ENCODE measurements around the gene DMRTB1.

Gene DMRTB1

DNA sequence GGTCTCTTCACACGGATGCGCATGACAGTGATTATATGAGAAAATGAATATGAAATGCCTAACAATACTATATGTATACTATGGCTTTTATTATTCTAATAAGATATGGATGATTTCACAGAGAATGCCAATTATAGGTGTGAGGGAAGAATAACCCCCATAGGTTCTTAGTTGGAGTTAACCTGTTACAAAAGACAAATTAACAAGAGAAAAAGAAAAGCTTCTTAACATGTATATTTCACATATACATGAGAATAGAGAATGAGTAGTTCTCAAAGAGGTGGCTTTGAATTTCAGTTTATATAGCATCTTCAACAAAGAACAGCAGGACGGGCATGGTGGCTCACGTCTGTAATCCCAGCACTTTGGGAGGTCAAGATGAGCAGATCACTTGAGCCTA, 24.0 kb upstream of the DMRTB1 start:
- no peak for DNase-seq

DNA sequence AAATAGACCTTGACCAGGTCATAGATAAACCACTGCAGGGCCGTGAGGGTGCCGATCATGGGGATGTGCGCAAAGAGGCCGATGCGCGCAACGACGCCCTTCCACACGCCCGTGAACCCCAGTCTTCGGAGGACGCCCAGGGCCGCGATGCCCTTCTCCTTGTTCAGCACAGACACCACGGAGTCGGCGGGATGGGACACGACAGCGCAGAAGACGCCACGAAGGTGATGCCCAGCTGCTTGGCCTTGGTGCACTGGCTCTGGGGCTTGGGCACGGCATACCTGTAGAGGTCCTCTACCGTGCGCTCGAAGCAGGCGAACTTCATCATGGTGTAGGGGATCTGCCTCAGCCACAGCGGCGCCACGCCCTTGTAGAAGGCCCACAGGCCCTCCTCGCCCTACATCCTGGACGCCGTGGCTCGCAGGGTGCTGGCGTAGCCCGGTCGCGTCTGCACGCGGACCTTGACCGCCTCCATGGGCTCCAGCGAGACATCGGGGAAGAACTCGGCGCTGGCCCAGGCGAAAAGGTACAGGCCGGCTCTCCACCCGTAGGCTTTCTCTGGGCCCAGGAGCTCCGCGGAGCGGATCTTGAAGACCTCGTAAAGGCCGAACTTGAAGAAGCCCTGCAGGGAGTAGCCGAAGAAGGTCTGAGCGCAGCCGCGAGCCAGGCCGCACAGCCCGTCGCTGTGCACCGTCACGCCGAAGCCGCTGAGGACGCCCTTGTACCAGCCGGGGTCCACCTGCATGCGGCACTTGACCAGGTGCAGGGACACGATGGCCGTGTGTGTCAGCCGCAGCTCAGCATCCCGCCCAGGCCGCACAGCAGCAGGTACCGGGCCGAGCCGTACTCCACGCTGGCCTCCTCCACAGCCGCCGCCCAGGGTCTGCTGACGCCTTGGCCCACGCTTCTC, 20.5 kb upstream of the DMRTB1 start:
- no peak for DNase-seq

DNA sequence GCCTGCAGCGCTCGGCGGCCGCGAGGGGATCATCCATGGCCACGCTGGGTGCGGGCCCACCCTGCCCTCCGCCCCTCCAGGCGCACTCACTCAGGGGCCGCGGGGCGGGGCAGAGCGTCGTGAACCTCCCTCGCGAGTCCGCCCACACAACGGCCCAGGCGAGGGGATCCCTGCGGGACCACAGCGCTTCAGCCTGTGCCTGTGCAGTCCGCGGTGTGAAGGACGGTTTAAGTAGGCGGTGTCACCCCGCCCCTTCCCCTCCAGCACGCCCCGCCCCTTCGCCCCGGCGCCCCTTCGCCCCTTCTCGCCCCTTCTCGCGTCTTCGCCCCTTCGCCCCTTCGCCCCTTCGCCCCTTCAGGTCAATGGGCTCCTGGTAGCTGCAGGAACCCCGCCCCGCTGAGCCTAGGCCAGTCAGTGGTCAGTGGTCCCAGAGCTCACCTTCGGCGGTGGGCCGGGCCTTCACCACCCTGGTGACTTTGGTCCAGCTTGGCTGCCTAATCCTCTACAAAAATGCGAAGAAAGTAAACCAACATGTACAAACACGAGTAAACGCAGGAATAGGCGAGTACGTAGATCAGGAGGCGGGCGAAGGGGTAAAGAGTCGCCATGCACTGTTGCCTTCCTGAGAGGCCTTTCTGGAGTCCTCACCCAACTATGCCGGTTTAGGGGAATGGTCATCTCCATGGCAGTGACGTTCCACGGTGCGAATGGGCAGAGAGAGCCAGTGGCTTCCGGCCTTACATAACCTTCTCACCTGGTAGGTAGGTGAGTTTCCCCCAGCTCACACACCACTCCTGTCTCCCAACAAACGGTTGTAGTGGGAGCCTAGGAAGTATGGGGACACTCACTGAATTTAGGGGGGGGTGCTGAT, 19.6 kb upstream of the DMRTB1 start:
- no peak for DNase-seq

DNA sequence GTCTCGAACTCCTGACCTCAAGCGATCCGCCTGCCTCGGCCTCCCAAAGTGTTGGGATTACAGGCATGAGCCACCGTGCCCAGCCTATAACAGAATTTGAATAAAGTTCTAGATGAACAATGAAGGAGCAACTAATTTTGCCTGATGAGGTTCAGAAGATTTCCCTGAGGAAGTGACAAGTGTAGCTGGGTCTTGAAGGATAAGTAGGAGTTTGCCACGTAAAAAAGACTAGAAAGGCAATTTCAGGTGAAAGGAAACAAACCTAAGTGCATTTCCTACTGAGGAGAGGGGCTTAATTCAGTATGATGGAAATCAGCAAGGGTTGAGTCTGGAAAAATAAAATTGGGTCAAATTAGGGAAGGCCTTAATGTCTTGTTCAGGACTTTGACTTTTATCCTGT, 18.6 kb upstream of the DMRTB1 start:
- DNase-seq, result no peak

DNA sequence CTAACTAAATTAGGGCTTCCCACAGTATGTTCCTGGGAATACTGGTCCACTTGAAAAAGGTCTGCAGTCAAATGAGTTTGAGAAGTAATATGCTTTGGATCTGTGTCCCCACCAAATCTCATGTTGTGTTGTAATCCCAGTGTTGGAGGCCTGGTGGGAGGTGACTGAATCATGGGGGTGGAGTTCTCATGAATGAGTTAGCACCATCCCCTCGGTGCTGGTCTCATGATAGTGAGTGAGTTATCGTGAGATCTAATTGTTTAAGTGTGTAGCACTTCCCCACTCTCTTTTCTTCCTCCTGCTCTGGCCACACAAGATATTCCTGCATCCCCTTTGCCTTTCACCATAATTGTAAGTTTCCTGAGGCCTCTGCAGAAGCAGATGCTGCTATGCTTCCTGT, 16.9 kb upstream of the DMRTB1 start:
- DNase-seq, result peak; percentile 69

DNA sequence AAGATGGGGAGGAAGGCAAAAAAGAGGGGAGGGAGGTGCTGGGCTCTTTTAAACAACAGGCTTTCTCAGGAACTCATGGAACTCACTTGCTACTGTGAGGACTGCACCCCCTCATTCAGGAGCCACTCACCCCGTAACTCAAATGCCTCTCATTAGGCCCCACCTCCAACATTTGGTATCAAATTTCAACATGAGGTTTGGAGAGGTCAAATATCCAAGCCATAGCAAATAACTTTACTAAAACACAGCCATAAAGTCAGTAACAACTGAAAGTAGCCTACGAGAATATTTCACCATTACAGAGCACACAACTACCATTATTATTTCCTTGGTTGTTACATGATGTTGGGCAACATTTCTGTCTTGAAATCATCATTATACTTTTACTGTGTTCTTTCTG, 13.1 kb upstream of the DMRTB1 start:
- DNase-seq, result no peak

DNA sequence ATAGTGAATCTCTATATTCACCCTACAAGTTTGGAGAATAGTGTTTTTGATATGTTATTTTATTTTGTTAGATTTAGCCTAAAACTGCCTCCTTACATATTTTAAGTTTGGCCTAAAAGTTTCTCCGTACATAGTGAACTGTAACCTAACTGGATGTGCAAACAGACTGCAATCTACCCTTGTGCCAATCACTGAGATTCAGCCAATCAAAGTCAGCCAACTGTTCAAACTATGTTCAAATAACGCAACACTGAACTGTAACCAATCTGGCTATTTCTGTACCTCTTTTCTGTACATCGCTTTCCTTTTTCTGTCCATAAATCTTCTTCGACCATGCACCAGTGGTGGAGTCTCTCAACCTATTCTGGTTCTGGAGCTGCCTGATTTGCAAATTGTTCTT, 11.8 kb upstream of the DMRTB1 start:
- no peak for DNase-seq

DNA sequence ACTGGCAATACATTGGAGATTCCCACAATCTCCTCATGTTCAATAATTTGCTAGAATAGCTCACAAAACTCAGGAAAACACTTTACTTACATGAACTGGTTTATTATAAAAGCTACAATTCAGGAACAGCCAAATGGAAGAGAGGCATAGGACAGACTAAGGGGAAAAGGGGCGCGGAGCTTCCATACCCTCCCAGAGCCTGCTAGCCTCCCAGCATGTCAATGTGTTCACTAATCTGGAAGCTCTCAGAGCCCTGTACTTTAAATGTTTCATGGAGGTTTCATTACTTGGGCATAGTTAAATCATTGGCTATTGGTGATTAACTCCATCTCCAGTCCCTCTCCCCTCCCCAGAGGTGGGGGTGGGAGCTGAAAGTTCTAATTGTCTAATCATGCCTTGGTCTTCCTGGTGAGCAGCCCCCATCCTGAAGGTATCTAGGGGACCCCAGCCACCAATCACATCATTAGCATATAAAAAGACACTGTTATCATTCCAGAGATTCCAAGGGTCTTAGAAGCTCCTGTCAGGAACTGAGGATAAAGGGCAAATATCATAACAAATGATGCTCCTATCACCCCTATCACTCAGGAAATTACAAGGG, 10.9 kb upstream of the DMRTB1 start:
- peak; percentile 46 for DNase-seq

DNA sequence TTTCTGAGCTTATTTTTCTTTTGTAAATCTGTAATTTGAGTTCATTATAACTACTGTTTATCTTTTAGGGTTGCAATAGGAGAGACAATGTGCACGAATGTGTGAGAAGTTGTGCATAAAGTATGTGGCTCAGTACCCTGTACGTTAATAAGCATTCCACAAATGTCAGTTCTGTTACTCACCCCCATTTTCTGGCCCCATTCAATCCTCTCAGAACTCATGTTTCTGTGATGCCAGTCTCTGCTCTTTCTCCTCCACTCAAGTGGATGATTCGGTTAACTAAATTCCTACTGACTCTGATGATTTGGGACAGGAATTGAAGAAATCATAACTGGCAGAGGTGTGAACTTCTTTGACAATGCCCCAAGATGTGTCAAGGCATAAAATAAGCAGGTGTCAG, 10.2 kb upstream of the DMRTB1 start:
- DNase-seq, result peak; percentile 88

DNA sequence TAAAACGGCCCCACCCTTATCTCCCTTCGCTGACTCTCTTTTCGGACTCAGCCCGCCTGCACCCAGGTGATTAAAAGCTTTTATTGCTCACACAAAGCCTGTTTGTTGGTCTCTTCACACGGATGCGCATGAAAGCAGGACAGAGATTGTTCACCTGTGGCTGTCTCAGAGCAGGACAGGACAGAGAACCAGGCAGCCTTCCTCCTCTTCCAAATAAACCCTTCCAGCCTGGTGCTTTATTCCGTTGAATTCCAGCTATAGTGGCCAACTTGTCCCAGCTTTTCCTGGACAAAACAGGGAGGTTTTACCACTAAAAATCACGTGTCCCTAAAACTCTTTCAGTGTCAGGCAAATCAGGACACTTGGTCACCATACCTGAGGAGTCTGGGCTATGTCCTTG, 9.5 kb upstream of the DMRTB1 start:
- no peak for DNase-seq

DNA sequence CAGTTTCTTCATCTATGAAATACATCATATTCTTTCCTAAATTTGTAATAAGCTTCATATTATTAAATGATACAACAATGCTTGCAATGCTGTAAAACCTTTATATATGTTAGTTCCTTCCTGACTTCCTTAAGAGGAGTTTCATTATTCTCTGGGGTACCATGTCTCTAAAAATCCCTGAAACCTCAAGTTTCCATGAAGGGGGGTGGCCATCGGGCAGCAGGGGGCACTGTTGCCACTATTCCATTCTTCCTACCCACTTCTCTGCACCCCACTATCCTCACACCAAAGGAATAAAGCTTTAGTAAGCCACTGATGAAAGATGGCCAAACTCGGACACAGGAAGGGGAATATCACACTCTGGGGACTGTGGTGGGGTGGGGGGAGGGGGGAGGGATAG, 9.0 kb upstream of the DMRTB1 start:
- no peak for DNase-seq

DNA sequence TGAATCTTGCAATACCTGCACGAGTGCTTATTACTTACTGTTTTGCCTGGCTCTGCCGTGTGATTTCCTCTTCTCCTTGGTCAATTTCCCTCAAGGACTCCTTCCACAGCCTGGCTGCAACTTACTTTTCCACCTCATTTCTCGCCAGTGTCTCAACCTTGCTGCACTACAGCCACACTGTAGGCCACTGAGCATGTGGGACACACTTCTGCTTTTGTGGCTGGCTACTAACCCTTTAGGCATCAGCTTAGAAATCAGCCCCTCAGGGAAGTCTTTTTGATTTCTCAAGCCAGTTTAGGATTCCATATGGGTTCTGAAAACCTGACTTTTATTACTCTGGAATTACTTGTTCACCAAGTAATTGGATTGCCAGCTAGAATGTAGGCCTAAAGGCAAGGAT, 5.2 kb upstream of the DMRTB1 start:
- no peak for DNase-seq

DNA sequence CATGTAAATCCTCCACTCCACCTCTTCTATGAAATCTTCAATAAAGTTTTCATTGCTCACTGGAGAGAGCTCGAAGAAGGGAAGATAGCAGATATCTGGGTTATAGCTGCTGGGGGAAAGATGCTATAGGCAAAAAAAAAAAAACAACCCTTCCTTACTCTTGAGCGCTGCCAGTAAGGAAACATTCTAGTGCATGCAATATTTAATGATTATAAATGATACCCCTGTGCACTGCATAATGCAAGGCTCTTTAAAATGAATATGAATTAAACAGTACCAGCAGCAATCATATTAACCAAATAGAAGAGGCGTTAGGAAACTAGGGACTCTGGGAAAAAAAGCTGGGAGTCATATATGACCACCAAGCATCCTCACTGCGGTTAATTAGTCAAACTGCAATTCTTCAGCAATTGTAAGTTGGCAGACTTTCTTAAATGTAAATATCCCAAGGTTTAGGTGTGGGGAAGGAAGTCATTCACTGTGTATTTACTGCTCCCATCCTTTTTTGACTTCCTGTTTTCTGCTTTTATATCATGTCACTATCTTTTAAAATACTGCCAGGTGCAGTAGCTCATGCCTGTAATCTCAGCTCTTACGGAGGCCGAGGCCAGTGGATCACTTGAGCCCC, 3.7 kb upstream of the DMRTB1 start:
- DNase-seq, result no peak

DNA sequence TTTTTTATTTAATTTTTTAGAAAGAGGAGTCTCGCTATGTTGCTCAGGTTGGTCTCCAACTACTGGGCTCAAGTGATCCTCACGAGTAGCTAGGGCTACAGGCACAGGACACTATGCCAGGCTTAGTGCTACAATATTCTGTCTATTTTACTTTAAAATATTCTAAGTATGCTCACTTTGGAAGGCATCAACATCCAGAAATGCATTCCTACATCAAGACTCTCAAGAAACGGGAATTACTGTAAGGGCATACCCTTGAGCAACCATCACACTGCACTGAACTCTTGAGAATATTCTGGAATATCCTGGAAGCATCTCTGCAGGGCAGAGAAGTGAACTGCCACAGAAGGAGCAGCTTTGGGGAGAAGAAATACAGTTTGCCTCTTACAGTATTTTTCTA, 565 bp upstream of the DMRTB1 start:
- peak; percentile 13 for DNase-seq

DNA sequence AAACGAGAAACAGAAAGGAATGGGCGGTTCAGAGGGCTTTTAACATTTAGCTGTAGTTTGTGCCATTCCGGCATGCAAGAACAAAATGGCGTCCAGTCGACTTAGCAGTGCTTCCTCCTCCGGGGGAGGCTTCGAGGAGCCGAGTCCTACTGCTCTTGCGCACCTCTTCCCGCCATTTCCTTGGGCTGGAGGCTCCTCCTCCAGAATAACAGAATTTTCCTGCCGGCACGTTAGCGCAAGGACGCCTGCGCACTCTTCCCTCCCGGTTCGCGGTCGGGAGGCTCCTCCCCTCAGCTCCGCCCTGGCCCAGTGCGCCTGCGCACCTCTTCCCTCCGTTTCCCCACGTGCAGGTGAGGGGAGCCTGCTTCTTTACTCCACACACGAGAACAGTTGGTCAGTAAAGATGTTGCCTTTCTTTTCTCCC, 1.0 kb downstream of the DMRTB1 start:
- DNase-seq, result no peak

DNA sequence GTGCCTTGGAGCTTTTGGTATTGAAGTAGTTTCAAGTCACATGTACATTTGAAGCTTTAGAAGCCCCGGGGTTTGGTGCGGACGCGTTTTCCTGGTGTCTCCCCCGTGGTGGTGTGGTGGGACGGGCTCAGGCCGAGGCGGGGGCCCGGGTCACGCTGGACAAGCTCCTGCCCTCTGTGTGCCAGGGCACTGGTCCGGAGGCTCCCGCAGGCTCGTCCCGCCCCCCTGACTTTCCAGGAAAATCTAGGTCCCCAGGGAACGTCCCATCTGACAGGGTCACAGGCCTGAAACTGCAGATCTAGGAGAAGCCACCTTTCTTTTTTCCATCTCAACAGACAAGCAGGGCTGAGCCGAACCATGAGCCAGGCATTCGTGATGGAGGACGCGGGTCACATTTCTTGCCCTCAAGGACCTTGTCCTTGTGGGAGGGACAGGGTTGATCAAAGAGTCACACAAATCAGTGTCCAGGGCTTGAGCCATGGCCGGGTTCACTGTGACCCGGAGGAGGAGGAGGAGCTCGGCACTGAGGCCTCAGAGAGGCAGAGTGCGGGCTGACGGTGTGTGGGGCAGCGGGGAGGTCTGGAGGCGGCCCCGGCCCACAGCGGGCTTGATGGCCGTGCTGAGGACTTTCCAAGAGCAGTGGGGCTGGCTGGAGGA, 1.6 kb downstream of the DMRTB1 start:
- DNase-seq, result no peak

DNA sequence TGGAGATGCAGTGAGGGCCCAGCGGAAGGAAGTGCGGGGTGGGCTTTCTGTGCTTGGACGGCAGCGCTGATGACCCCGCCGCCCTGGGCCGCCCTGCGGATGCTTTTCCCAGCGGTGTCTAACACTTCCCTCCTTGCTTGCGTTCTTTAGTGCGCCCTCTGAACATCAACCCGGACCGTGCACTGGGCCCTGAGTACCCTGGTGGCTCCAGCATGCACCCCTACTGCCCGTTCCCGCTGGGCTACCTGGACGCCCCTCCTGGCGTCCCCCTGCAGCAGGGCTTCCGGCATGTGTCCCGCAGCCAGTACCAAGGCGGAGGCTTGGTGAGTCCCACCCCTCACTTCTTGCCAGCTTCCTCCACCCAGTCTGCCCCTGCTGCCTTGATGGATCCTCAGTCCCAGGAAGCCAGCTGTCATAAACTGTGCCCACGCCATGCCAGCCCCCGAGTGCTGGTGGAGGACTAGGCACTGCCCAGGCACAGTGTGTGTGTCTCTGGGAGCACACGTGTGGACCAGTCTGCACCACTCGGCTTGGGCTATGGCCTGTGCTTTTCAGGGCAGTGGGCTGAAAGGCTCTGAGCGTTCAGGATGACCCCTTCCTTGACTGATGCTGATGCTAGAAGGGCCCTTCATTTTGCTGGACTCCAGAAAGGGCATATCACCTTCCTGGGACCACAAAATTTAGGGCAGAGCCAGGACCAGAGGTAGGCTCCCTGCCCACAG, 2.3 kb downstream of the DMRTB1 start:
- no peak for DNase-seq

DNA sequence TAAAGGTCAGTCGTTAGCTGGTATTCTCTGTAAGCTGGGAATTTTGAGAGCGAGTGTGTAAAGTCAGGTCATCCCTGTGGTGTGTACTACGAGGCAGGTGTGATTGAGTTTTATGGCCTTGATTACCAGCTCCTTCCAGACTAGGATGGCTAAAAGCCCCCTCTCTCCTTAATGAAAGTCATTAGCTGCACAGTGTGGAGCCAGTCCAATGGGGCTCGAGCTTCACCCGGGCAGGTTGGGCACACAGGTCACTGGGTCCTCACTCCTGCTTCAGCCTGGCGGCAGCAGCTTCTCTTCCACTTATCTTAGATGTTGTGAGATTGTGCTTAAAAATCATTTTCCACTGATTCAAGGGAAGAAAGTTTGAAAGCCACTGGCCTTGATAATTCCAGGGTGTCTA, 3.0 kb downstream of the DMRTB1 start:
- no peak for DNase-seq

DNA sequence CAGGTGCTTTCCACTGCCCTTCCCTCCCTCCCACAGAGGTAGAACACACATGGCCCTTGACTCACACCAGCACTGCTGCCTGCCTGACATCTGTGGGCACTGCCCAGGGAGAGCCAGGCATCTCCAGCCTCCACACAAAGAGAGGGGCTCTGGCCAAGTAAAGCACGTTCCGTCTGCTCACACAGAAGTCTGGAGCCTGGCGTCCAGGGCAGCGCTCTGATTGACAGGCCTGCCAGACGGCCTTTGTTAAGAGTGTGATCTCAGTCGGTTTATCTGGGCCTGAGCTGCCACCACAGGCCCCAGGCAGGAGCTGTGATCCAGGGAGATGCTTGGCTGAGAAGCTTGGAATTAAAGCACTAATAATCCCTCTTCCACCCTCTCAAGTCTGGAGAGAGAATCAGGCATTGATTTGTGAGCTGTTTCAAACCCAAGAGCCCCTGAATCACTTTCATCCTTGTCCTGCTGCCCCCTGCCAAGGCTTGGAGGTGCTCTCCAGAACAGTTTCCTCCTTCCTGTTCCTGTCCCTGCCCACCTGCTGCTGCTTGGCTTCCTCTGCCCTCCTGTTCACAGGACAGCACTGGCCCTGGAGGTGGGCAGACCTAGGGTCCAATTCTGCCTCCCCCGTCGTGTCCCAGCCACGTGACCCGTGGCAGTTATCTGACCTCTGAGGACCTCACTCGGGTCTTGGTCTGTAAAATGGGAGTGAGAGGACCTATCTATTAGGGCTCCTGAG, 3.7 kb downstream of the DMRTB1 start:
- DNase-seq, result no peak

DNA sequence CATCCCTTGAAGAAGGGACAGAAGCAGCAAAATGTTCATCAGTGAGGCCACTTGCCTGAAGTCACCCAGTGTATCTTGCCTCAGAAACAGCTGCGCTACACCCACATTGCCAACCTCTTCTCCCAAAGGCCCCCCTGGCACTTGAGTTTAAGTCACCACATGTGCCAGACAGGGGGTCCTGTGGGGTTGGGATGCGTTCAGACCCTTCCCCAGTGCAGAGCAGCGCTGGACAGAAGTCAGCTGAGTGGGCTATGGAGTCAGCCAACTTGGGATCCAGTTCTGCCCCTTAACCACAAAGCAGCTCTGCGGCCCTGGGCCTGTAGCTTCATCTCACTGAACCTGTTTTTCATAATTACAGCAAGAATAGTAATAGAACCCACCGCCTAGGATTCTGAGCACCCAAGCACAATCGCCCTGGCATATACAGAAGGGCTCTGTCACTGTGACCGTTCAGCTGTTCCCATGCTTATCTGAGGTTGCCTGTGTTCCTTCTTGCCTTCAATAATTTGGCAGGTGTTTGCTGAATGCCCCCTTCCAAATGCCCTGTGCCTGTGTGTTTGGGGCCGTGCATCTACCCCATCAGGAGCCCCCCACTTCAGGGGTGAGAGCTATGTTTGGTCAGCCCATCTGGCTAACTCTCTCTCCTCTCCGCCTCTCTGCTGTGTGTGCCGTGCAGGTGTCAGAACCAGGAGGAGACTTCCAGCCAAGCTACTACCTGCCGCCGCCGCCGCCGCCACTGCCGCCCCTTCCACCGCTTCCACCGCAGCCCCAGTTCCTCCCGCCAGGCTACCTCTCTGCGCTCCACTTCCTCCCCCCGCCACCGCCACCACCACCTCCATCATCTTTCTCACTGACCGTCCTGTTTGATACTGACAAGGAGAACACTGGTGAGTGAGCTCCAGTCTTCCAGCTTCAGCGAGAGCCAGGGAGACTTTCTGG, 5.0 kb downstream of the DMRTB1 start:
- DNase-seq, result no peak
